Sigmoid colon (tissue), 7 donors: ENCODE results near the gene TF. TPM values are rescaled to one million over a fixed set of nuclear protein-coding genes. Genes with fewer than 3 reads are reported as not detected.

Source experiments
- DNase-seq: peaks from one replicate; pipeline ENCODE4 v3.0.0-alpha.2; 2019
- H3K27ac ChIP-seq, 4 donors: fragments of 200-600 bp; sonication (generic); one replicate each; pipeline ENCODE4 v1.5.1; 2016 to 2019; ENCODE audit warnings: mild to moderate bottlenecking in 1 of 4
- H3K27me3 ChIP-seq, 3 donors: fragments of 200-600 bp; sonication (generic); one replicate each; pipeline ENCODE4 v1.5.1; 2019; ENCODE audit warnings: mild to moderate bottlenecking in 1 of 3
- H3K36me3 ChIP-seq, 4 donors: fragments of 200-600 bp; sonication (generic); one replicate each; pipeline ENCODE4 v1.5.1; 2016 to 2019
- H3K4me1 ChIP-seq, 4 donors: fragments of 200-600 bp; sonication (generic); one replicate each; pipeline ENCODE4 v1.5.1; 2017 to 2019
- H3K4me3 ChIP-seq, 4 donors: fragments of 200-600 bp; sonication (generic); one replicate each; pipeline ENCODE4 v1.5.1; 2017 to 2019; ENCODE audit warnings: mild to moderate bottlenecking in 2 of 4, moderate library complexity in 1 of 4
- H3K9me3 ChIP-seq, 4 donors: fragments of 200-600 bp in 3 of 4; sonication (generic) in 3 of 4; one replicate each; pipeline versions ENCODE4 v1.5.1 to v1.6.1; 2013 to 2019
- EP300 ChIP-seq, 4 donors: sonication (generic); formaldehyde crosslinking; IDR thresholded peaks; one replicate each; pipeline ENCODE4 v1.6.1; 2017; ENCODE audit warnings: antibody characterized with exemption in 4 of 4
- POLR2A ChIP-seq, 2 donors: fragments of 450-650 bp; IDR thresholded peaks; one replicate each; pipeline ENCODE4 v1.6.1; 2016; ENCODE audit warnings: antibody characterized with exemption in 2 of 2, mild to moderate bottlenecking in 2 of 2, moderate library complexity in 2 of 2
- POLR2AphosphoS5 ChIP-seq, 4 donors: sonication (generic); formaldehyde crosslinking; IDR thresholded peaks; one replicate each; pipeline ENCODE4 v1.6.1; 2017; ENCODE audit warnings: antibody characterized with exemption in 4 of 4
- WGBS, 2 donors: extraction: QIAGEN DNeasy Blood & Tissue Kit; methylation state at CpG; one replicate each; pipeline ENCODE4 v1.1.7; 2013; 5-methylcytosine and 5-hydroxymethylcytosine counted together
- intact Hi-C: fragments of 100-400 bp; cut with DNase I; formaldehyde crosslinking; loops from one replicate; pipeline ENCODE4 v1.15.1; 2023
- polyA plus RNA-seq, 3 donors: library from polyadenylated mRNA; stranded (reverse); fragments of 200-250 nt; gene quantifications; one replicate each; pipeline ENCODE4 v1.2.3, GENCODE V29; 2013
- total RNA-seq, 4 donors: library from RNA; depleted of rRNA; stranded (reverse); fragments of >200 nt; gene quantifications; one replicate each; pipeline ENCODE4 v1.1.0, GENCODE V29; 2016
- TF ChIP-seq, protein P1 (sequence below), 4 experiments: fragments of 450-650 bp in 3 of 4; fragments of 200-600 bp in 1 of 4; IDR thresholded peaks; one replicate each; pipeline ENCODE4 v1.5.1; 2016 to 2019; ENCODE audit warnings: antibody characterized with exemption in 4 of 4, mild to moderate bottlenecking in 3 of 4, moderate library complexity in 2 of 4
- donor health status: healthy with polysubstance abuse.
- donor health status: Bipolar disorder and iron deficiency.
- donor health status: healthy.

Gene TF
- total and polyA plus RNA-seq, 7 donors, result under 0.01 to 14.8 (median 1.8) TPM

DNA sequence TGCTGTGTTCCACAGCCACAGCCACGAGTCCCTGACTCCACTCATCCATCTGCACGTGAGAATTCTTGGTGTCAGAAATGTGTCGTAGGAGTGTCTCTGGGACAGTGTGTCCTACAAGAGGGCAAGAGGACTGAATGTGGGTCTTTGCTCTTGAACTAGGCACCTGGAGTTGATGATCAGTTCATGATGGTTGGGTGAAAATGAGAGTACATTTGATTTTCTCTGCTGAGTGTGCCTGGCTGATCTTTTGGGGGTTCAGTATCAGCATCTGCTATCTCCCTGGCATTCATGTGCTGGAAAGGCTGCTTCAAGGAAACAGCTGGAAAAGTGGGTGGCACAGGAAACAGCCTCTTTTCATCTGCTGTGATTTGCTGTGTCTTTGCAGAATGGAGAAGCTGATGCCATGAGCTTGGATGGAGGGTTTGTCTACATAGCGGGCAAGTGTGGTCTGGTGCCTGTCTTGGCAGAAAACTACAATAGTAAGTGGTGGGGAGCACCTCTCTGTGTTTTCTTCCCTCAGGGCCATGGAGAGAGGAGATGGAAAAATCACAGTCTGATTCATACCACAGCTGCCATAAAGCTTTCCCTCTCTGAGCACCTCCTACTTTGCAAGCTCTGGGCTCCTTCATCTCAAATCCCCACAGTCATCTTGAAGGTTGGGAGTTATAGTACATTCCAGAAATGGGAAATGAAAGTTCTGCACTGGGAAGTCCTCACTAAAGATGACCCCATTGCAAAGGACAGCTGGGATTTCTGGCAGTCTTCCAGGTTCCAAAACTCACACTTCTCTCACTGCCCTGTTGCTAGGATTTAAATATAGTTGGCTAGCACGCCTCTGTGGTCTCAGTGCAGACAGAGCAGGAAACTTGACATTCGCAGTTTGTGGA is 17.8 kb downstream of the TF start:
- TF ChIP-seq POLR2AphosphoS5 (IDR thresholded peaks at IDR 0.05) (no peak), POLR2A (IDR thresholded peaks at IDR 0.05) (no peak), EP300 (IDR thresholded peaks at IDR 0.05) (no peak)
- TF ChIP-seq, protein P1, sequence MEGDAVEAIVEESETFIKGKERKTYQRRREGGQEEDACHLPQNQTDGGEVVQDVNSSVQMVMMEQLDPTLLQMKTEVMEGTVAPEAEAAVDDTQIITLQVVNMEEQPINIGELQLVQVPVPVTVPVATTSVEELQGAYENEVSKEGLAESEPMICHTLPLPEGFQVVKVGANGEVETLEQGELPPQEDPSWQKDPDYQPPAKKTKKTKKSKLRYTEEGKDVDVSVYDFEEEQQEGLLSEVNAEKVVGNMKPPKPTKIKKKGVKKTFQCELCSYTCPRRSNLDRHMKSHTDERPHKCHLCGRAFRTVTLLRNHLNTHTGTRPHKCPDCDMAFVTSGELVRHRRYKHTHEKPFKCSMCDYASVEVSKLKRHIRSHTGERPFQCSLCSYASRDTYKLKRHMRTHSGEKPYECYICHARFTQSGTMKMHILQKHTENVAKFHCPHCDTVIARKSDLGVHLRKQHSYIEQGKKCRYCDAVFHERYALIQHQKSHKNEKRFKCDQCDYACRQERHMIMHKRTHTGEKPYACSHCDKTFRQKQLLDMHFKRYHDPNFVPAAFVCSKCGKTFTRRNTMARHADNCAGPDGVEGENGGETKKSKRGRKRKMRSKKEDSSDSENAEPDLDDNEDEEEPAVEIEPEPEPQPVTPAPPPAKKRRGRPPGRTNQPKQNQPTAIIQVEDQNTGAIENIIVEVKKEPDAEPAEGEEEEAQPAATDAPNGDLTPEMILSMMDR (IDR thresholded peaks at IDR 0.05), result no peak
- no peaks in the 10 kb centered on the region for H3K36me3 ChIP-seq
- WGBS, 2 donors, result 70 to 73% methylated on average over 6 of the region's 6 CpGs
- intact Hi-C loops, result no loop called here
- no peak overlapping the region for H3K27ac ChIP-seq
- H3K4me3 ChIP-seq, result no peak overlapping the region
- H3K9me3 ChIP-seq, result no peaks in the 10 kb centered on the region
- H3K4me1 ChIP-seq, result no peaks in the 10 kb centered on the region
- no peak for DNase-seq
- no peaks in the 10 kb centered on the region for H3K27me3 ChIP-seq

DNA sequence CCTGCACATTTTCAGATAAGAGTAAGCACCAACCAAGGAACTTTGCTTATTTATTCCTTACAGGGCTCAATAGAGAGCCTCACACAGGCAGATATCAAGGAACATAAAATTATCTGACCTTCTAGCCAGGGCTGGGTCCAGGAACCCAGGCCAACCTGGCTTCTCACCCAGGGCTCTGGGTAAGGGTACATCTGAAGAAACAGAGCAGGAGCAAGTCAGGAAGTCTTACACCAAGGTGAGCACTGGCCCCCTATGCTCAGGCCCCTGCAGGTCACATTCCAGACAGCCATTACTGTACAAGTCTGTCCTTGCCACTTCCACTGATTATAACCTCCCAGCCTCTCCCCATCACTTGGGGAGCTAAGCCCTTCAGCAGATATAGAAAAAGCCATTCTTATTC is 19.1 kb downstream of the TF start:
- intact Hi-C loops, result no loop called here
- Histone ChIP-seq H3K36me3 (no peaks in the 10 kb centered on the region), H3K27me3 (no peaks in the 10 kb centered on the region), H3K9me3 (no peaks in the 10 kb centered on the region), H3K4me1 (no peaks in the 10 kb centered on the region), H3K4me3 (no peak overlapping the region), H3K27ac (no peak overlapping the region)
- DNase-seq, result no peak
- TF ChIP-seq EP300 (IDR thresholded peaks at IDR 0.05), result no peak
- TF ChIP-seq POLR2A (IDR thresholded peaks at IDR 0.05), result no peak
- no peak for TF ChIP-seq POLR2AphosphoS5 (IDR thresholded peaks at IDR 0.05)
- TF ChIP-seq, protein P1 (IDR thresholded peaks at IDR 0.05), result no peak

DNA sequence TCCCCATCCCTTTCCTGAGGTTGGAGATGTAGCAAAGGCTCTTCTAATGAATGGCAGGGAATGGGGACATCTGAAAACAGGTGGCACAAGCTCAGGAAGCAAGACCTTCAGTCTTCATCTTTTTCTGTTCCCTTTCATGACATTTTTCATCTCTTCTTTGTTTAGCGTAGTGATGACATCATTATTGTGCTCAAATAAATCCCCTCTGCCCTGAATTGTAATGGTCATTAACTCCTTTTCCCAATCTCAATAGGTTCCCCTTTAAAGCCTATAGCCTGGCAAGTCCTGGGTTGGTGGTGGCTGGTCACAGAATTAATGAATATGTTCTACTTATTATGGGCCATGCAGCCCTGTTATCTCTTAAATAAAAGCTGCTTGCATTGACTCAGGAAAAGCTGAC is 21.4 kb downstream of the TF start:
- intact Hi-C loops, result no loop called here
- WGBS, 2 donors, result 79 to 89% methylated on average over 1 of the region's 1 CpG

DNA sequence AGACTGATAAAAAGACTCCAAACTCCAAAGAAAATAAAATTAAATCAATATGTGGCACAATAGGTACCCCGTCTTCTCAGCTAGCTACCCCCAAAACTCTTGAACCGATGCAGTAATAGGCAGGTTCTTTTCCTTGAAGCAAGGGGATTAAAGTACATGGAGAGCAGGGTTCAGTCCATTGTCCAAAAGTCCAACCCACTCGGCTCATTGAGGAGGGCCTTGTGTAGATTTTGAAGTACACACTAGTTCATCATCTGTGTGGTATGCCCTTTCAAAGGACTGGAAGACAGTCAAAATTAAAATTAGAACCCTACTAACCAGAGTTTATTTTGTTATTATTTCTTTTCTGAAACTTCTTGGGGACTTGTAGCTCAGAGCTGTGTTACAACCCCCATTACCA is 23.3 kb downstream of the TF start:
- WGBS, 2 donors, result 57 to 87% methylated on average over 3 of the region's 3 CpGs
- no peak overlapping the region for H3K4me3 ChIP-seq
- intact Hi-C loops, result no loop called here
- no peaks in the 10 kb centered on the region for H3K36me3 ChIP-seq
- H3K27me3 ChIP-seq, result no peaks in the 10 kb centered on the region
- H3K9me3 ChIP-seq, result no peaks in the 10 kb centered on the region
- DNase-seq, result no peak
- H3K4me1 ChIP-seq, result no peaks in the 10 kb centered on the region
- no peak overlapping the region for H3K27ac ChIP-seq
- TF ChIP-seq EP300 (IDR thresholded peaks at IDR 0.05), result no peak
- TF ChIP-seq, protein P1 (IDR thresholded peaks at IDR 0.05), result no peak

More for the DNA sequence above, 21.4 kb downstream of the TF start:
- no peaks in the 10 kb centered on the region for H3K36me3 ChIP-seq
- H3K9me3 ChIP-seq, result no peaks in the 10 kb centered on the region
- TF ChIP-seq, protein P1 (IDR thresholded peaks at IDR 0.05), result no peak
- TF ChIP-seq POLR2A (IDR thresholded peaks at IDR 0.05), result no peak
- DNase-seq, result no peak
- no peaks in the 10 kb centered on the region for H3K27me3 ChIP-seq
- H3K4me1 ChIP-seq, result no peaks in the 10 kb centered on the region
- no peak overlapping the region for H3K4me3 ChIP-seq
- H3K27ac ChIP-seq, result no peak overlapping the region

DNA sequence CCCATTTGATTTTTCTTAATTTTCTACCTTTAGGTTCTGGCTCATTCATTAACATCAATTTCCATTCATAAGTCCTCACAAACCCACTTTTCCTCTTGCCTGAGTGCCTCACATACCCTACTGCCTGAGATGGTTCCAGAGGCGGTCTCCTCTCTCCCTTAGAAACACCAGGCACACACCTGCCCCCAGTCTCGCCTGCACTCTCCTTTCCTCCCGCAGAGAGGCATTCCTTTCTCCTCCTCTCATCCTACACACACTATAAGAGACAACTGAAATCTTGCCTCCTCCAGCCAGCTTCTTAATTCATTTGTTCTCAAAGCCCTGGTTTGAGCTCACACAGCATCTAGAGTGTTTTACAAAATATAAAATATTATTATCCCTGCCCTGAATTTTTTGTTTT is 27.5 kb downstream of the TF start:
- Histone ChIP-seq H3K4me1 (no peaks in the 10 kb centered on the region), H3K36me3 (no peaks in the 10 kb centered on the region), H3K9me3 (no peaks in the 10 kb centered on the region), H3K4me3 (no peak overlapping the region), H3K27ac (no peak overlapping the region), H3K27me3 (no peaks in the 10 kb centered on the region)
- intact Hi-C loops, result no loop called here
- TF ChIP-seq, protein P1 (IDR thresholded peaks at IDR 0.05), result no peak
- no peak for TF ChIP-seq POLR2AphosphoS5 (IDR thresholded peaks at IDR 0.05)
- TF ChIP-seq EP300 (IDR thresholded peaks at IDR 0.05), result no peak
- TF ChIP-seq POLR2A (IDR thresholded peaks at IDR 0.05), result no peak
- 84 to 94% methylated on average over 3 of the region's 3 CpGs for WGBS, 2 donors
- DNase-seq, result no peak
